ENCODE measurements around the gene PSMD1.
"Not testable (repeated sequence)": the region's sequence is repeated elsewhere in the genome, so short reads cannot be mapped to it uniquely, and the experiment has no call there.

PSMD1 gene

GRCh38 chr2:231056453-231057416 is at the start of gene PSMD1:
Gene PSMD1, plus strand, starts transcription at chr2:231056867. Its CDS starts 159 bp downstream, at chr2:231057026.
- peak; percentile 74 for DNase-seq (ENCODE audit: low read depth)

DNA sequence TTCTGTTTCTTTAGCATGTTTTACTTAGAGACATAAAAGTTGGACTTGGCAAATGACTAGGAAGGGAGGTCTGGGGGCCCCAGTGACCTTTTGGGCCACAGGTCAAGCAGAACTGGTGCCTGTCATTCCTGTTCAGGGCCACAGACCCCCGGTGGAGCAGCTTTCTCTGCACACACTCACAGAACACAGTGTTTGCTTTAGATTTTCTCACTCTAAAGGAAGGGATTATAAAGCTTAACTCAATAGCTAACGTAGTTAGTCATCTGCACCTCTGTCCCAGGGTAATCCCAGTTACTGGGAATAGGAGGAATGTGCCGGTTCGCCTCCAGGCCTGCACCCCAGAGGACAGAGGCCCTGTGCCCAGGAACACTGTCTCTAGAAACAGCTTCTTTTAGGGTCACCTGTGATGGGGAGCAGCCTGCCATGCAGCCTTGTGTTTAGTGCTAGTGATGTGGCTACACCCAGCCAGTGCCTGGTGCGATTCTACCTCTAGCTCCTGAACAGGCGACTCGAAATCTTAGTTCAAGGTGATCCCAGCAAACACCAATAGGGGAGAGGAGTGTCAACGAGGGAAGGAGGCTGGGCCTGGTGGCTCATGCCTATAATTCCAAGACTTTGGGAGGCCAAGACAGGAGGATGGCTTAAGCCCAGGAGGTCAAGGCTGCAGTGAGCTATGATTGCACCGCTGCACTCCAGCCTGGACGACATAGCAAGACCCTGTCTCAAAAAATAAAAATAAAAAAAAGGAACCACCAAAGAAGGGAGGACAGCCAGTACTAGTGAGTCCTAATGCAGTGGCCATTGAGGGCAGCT is 49.2 kb upstream of the PSMD1 start:
- no peak for DNase-seq (ENCODE audit: low read depth)

DNA sequence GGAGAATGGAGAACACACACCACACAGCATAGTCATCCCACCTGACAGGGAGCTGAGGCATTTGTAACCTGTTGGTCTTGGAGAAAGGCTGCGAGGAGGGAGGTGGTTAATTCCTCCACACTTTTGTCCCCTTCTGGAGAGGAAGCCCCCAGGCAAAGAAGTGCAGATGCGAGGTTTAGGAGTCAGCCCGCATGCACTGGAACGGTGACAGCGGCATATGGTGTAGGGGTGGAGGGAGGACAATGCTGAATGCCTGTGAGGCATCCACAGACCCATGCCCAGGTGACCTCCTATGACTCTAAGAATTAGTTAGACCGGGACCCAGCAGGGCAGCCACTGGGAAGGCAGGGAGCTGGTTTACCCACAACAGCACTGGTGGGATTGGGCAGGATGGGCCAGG is 48.5 kb upstream of the PSMD1 start:
- DNase-seq (ENCODE audit: low read depth): no peak

GRCh38 chr2:231009236-231009919 is 47.3 kb upstream of the PSMD1 start:
- DNase-seq (ENCODE audit: low read depth): no peak

- DNase-seq (ENCODE audit: low read depth): no peak
Measured at GRCh38 chr2:231010201-231010730, 46.4 kb upstream of the PSMD1 start.

DNA sequence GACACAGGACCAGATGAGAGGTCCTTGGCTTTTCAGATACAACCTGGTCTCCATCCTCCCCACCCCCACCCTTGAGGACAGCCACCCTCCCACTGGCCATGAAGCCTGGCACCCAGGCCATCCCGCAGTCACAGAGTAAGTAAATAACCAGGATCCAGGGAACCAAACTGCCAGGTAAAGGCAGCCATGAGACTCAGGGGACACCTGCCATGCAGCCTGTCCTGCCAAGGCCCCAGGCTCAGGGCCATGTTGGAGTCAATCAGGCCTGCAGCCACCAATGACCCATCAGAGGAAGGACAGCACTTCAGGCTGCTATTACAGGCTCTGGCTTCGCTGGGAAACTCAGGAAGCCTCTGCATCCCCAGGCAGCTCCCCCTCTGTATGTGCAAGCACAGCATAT is 45.1 kb upstream of the PSMD1 start:
- DNase-seq (ENCODE audit: low read depth): no peak

GRCh38 chr2:231012463-231012862 is 44.2 kb upstream of the PSMD1 start:
- DNase-seq (ENCODE audit: low read depth): no peak

DNA sequence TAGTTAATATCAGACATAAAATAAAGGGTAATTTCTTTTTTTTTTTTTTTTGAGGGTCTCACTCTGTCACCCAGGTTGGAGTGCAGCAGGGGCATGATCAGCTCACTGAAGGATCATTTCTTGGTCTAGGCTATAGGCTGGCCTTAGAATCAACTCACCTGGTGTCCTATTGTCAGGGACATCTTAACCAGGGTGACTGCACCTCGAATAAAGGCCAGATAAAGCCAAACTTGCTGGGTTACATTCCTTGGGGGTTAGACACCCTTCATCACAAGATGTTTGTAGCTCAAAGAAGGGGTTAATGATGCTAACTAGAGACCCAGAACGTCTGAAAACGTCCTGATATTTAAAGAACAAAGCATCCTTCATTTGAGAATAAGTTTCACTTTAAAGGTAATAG is 42.8 kb upstream of the PSMD1 start:
- DNase-seq (ENCODE audit: low read depth): no peak

- DNase-seq (ENCODE audit: low read depth): no peak
Measured at GRCh38 chr2:231015478-231015877, 41.2 kb upstream of the PSMD1 start.

- DNase-seq (ENCODE audit: low read depth): no peak
Measured at GRCh38 chr2:231015926-231016325, 40.7 kb upstream of the PSMD1 start.

- no peak for DNase-seq (ENCODE audit: low read depth)
Measured at GRCh38 chr2:231016566-231017230, 40.0 kb upstream of the PSMD1 start.

- no peak for DNase-seq (ENCODE audit: low read depth)
Measured at GRCh38 chr2:231017231-231017598, 39.5 kb upstream of the PSMD1 start.

DNA sequence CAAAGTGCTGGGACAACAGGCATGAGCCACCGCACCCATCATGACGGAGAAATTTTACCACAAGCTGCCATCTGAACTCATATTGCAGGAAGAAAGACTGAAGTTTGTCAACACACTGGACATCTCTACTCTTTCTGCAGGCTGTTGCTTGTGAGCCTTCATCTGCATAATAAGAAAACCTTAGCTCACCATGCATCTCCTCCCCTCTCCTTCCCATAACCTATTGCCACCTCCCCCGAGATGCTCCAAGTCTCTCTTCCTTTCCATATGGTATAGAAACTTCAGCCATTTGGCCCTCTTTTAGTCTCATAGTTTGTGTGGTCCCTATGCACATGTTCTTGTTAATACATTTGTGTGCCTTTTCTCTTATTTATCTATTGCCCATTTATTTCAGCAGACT is 38.5 kb upstream of the PSMD1 start:
- DNase-seq (ENCODE audit: low read depth): no peak

DNA sequence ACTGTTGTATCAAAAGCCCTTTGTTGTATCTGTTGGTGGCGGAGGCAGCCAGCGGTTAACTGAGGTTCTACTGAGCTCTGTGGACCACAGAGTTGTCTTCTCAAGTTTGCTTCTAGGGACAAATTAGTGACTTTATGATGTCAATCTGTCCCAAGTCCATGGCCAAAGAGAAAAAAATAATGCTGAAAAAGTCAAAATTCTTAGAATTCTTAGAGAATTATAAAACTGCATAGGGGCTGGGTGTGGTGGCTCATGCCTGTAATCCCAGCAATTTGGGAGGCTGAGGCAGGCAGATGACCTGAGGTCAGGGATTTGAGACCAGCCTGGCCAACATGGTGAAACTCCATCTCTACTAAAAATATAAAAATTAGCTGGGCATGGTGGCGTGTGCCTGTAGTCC is 31.6 kb upstream of the PSMD1 start:
- DNase-seq (ENCODE audit: low read depth): not testable (repeated sequence)

GRCh38 chr2:231028889-231029288 is 27.8 kb upstream of the PSMD1 start:
- DNase-seq (ENCODE audit: low read depth): no peak

GRCh38 chr2:231029563-231029962 is 27.1 kb upstream of the PSMD1 start:
- no peak for DNase-seq (ENCODE audit: low read depth)

- DNase-seq (ENCODE audit: low read depth): no peak
Measured at GRCh38 chr2:231030725-231031124, 25.9 kb upstream of the PSMD1 start.

DNA sequence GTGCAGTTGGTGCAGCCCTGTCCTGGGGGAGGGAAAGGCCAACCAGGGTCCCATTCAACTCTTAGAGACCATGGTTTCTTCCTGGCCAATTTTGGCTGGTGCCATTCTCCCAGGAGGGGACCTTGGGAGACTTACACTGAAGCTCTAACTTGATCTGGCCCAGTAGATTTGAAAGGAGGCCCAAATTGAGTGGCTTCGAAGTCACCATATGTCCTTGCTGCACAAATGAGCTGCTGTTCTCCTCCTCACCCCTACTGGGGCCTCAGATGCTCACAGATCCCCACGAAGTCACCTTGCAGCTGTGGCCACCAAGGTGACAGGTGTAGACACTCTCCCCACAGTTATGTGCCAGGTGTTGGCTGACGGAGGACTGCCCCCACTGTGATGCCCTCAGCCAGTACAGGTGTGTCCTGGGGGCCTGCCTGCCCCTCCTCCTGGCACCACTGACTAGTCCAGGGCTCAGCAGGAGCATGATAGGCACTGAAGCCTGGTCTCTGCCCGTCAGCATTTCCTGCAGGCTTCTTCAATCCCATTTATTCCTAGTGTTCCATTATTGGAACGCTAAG is 24.0 kb upstream of the PSMD1 start:
- DNase-seq (ENCODE audit: low read depth): no peak

GRCh38 chr2:231033147-231034132 is 23.2 kb upstream of the PSMD1 start:
- DNase-seq (ENCODE audit: low read depth): no peak

DNA sequence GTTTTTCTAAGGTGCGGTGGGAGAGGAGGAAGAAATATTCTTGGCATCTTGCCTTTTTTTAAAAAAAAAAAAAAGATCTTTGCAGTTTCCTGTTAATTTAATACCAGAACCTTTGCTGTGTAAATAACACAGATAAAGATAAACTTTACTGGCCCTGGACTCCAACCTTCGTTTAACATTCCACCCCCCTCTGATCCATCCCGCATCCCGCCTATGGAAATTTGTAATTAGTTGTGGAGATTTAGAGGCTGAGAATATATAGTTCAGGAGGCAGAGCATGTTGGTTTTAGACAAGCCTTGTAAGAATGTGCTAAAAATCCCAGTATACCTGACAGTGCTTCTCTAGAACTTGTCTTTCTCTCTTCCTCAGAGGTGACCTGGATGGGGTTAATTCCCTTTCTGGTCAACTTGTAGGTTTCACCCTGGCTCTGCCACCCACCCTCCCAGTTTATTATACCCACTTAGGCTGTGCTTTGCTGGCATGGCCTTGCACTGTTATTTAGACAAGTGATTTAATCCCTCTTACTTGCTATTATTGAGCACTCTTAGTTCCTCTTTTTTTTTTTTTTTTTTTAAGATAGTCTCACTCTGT is 22.3 kb upstream of the PSMD1 start:
- no peak for DNase-seq (ENCODE audit: low read depth)

Measured in non-pigmented ciliary epithelial cell (primary cell).